Measurements from ENCODE around the gene TAOK1.

- TF ChIP-seq, protein P1, sequence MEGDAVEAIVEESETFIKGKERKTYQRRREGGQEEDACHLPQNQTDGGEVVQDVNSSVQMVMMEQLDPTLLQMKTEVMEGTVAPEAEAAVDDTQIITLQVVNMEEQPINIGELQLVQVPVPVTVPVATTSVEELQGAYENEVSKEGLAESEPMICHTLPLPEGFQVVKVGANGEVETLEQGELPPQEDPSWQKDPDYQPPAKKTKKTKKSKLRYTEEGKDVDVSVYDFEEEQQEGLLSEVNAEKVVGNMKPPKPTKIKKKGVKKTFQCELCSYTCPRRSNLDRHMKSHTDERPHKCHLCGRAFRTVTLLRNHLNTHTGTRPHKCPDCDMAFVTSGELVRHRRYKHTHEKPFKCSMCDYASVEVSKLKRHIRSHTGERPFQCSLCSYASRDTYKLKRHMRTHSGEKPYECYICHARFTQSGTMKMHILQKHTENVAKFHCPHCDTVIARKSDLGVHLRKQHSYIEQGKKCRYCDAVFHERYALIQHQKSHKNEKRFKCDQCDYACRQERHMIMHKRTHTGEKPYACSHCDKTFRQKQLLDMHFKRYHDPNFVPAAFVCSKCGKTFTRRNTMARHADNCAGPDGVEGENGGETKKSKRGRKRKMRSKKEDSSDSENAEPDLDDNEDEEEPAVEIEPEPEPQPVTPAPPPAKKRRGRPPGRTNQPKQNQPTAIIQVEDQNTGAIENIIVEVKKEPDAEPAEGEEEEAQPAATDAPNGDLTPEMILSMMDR (IDR thresholded peaks at IDR 0.05): no peak
- no peak for TF ChIP-seq POLR2A (IDR thresholded peaks at IDR 0.05)
These were observed 25.5 kb upstream of the TAOK1 start for GRCh38 chr17:29364691-29365090.
